ENCODE measurements around the gene CRIP1.

Gene CRIP1

GRCh38 chr14:105471297-105471821, 15.3 kb upstream of the CRIP1 start:
- Mint-ChIP-seq H3K4me1 (ENCODE audit: low read depth) (no peaks in the 10 kb centered on the region), H3K27ac (no peak overlapping the region), H3K9me3 (no peaks in the 10 kb centered on the region), H3K36me3 (ENCODE audit: low read depth) (no peaks in the 10 kb centered on the region), H3K4me3 (no peak overlapping the region), H3K27me3 (ENCODE audit: low read depth) (peaks cover 11% of the 10 kb centered on the region)
- no peak for DNase-seq (ENCODE audit: low spot score)

- Mint-ChIP-seq H3K9me3 (no peaks in the 10 kb centered on the region), H3K27me3 (ENCODE audit: low read depth) (peaks cover 14% of the 10 kb centered on the region), H3K4me3 (no peak overlapping the region)
Measured at GRCh38 chr14:105471823-105472485, 14.7 kb upstream of the CRIP1 start.

DNA sequence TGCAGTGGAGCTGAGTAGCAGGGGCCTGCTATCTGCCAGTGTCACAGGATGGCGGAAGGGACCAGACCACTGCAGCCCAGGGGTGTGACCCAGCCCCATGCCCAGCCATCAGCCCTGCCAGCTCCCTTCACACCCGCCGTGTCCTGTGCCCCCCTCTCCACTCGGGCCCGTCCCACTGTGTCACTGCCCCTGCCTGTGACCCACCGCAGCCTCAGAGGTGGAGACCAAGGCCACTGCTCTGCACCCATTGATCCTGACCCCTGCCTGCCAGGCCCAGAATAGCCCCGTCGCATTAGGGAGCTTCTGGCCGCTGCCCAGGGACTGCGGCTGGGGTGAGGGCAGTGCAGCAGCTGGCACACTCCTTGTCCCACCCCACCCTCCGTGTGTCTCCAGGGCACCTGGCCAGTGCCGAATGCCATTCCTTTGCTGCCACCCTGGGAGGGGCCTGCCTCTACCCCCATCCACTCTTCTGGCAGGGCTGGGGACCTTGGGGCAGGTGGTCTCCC, 14.1 kb upstream of the CRIP1 start:
- H3K9me3 Mint-ChIP-seq, result no peaks in the 10 kb centered on the region
- H3K27me3 Mint-ChIP-seq (ENCODE audit: low read depth), result peaks cover 19% of the 10 kb centered on the region
- no peaks in the 10 kb centered on the region for H3K36me3 Mint-ChIP-seq (ENCODE audit: low read depth)
- no peak overlapping the region for H3K27ac Mint-ChIP-seq
- H3K4me1 Mint-ChIP-seq (ENCODE audit: low read depth), result peaks cover 2% of the 10 kb centered on the region
- no peak for DNase-seq (ENCODE audit: low spot score)
- no peak overlapping the region for H3K4me3 Mint-ChIP-seq

More at GRCh38 chr14:105471823-105472485, 14.7 kb upstream of the CRIP1 start:
- H3K4me1 Mint-ChIP-seq (ENCODE audit: low read depth), result no peaks in the 10 kb centered on the region
- no peak for DNase-seq (ENCODE audit: low spot score)
- H3K36me3 Mint-ChIP-seq (ENCODE audit: low read depth), result no peaks in the 10 kb centered on the region
- H3K27ac Mint-ChIP-seq, result no peak overlapping the region

GRCh38 chr14:105473033-105473676, 13.5 kb upstream of the CRIP1 start:
- H3K4me3 Mint-ChIP-seq, result peak overlapping the region; percentile 75
- peaks cover 22% of the 10 kb centered on the region for H3K27me3 Mint-ChIP-seq (ENCODE audit: low read depth)
- no peaks in the 10 kb centered on the region for H3K36me3 Mint-ChIP-seq (ENCODE audit: low read depth)
- H3K27ac Mint-ChIP-seq, result no peak overlapping the region
- DNase-seq (ENCODE audit: low spot score), result no peak
- peaks cover 2% of the 10 kb centered on the region for H3K4me1 Mint-ChIP-seq (ENCODE audit: low read depth)
- no peaks in the 10 kb centered on the region for H3K9me3 Mint-ChIP-seq

DNA sequence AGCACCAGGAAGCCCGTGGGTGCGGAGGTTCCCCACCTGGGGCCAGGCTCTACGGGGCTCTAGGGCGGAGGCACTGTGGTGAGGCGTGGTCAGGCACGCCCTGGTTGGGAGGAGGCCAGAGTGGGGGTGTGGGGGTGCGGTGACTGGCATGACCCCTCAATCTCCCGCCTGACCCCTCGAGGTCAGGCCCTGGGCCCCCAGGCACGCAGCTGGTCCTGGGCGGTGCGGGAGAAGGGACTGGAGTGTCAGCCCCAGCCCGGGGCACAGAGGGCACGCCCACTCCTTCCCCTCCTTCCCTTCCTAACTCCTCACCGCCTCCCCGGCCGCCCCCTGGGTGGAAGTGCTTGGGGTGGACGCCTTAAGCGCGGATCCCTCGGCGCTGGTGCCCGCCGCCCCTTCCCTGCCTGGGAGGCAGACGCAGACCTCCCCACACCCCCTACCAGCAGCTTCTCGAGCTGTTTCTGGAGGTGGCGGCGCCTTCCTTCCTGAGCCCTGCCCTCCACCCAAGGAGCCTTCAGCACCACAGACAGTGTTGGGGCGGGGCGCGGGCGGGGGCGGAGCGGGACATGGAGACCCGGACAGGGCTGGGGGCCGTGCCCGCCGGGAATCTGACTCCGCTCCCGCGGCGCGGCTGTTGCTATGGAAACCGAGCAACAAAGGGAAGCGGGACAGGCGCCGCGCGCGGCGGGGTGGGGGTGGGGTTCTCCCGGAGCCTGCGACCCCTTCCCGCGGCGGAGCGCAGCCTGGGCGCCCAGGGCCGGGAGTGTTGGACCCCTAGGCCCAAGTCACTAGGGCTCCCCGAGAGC, 12.8 kb upstream of the CRIP1 start:
- Mint-ChIP-seq H3K36me3 (ENCODE audit: low read depth) (no peaks in the 10 kb centered on the region), H3K4me3 (peak overlapping the region; percentile 75), H3K27me3 (ENCODE audit: low read depth) (peaks cover 22% of the 10 kb centered on the region), H3K27ac (no peak overlapping the region), H3K9me3 (no peaks in the 10 kb centered on the region), H3K4me1 (ENCODE audit: low read depth) (peaks cover 2% of the 10 kb centered on the region)
- peak; percentile 36 for DNase-seq (ENCODE audit: low spot score)

GRCh38 chr14:105474483-105475268, 12.0 kb upstream of the CRIP1 start, which contains the start of gene CRIP2:
Gene CRIP2 (plus strand): TSS chr14:105474821. CDS start chr14:105474863, 42 bp downstream.
- H3K36me3 Mint-ChIP-seq (ENCODE audit: low read depth), result no peaks in the 10 kb centered on the region
- H3K27ac Mint-ChIP-seq, result no peak within 1 kb of the TSS
- peaks cover 27% of the 10 kb centered on the region for H3K27me3 Mint-ChIP-seq (ENCODE audit: low read depth)
- H3K4me3 Mint-ChIP-seq, result peak within 1 kb of the TSS; percentile 75
- H3K9me3 Mint-ChIP-seq, result no peaks in the 10 kb centered on the region
- DNase-seq (ENCODE audit: low spot score), result peak; percentile 49
- H3K4me1 Mint-ChIP-seq (ENCODE audit: low read depth), result peaks cover 2% of the 10 kb centered on the region

- H3K27ac Mint-ChIP-seq, result no peak overlapping the region
- H3K36me3 Mint-ChIP-seq (ENCODE audit: low read depth), result no peaks in the 10 kb centered on the region
- peaks cover 2% of the 10 kb centered on the region for H3K4me1 Mint-ChIP-seq (ENCODE audit: low read depth)
- peaks cover 33% of the 10 kb centered on the region for H3K27me3 Mint-ChIP-seq (ENCODE audit: low read depth)
- no peaks in the 10 kb centered on the region for H3K9me3 Mint-ChIP-seq
- H3K4me3 Mint-ChIP-seq, result peak overlapping the region; percentile 21
- DNase-seq (ENCODE audit: low spot score), result no peak
Measured at GRCh38 chr14:105475269-105476096, 11.2 kb upstream of the CRIP1 start.

DNA sequence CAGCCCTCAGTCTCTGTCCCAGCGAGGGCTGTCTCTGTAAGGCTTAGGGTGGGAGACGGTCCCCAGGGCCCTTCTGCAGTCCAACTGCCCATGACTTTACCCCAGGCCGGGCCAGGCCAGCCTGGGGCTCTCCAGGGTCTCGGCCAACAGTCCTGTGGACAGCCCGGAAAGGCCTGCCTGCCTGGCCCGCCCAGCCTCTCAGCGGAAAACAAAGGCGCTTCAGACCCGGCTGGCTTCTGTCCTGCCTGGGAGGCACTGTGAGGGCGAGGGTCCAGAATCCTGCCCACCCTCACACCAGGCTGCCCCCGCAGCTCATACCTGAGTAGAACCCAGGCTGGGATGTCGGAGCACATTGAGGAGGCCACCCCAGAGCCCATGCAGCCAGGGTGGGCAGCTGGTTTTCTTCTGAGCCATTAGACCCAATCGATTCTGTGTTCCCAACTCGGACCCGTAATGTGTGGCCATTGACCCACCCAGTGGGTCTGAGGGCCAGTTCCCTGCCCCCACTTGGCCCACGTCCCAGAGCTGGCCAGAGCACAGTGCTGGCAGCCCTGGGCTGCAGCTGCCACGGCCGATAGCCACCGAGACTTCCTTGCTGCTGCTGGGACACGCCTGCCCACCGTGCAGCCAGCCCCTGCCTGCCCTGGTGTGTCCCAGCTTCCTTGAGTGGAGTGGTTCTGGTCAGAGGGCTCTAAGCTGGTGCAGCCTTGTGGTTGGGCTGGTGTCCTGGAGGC, 10.4 kb upstream of the CRIP1 start:
- H3K36me3 Mint-ChIP-seq (ENCODE audit: low read depth), result no peaks in the 10 kb centered on the region
- H3K4me1 Mint-ChIP-seq (ENCODE audit: low read depth), result peaks cover 7% of the 10 kb centered on the region
- H3K27me3 Mint-ChIP-seq (ENCODE audit: low read depth), result peaks cover 35% of the 10 kb centered on the region

GRCh38 chr14:105476831-105477659, 9.6 kb upstream of the CRIP1 start:
- DNase-seq (ENCODE audit: low spot score), result no peak
- Mint-ChIP-seq H3K9me3 (no peaks in the 10 kb centered on the region), H3K36me3 (ENCODE audit: low read depth) (no peaks in the 10 kb centered on the region), H3K4me3 (peak overlapping the region; percentile 34), H3K27me3 (ENCODE audit: low read depth) (peaks cover 35% of the 10 kb centered on the region), H3K4me1 (ENCODE audit: low read depth) (peaks cover 11% of the 10 kb centered on the region), H3K27ac (peak overlapping the region; percentile 41)

More for the DNA sequence above, 10.4 kb upstream of the CRIP1 start:
- DNase-seq (ENCODE audit: low spot score), result no peak
- Mint-ChIP-seq H3K27ac (no peak overlapping the region), H3K9me3 (no peaks in the 10 kb centered on the region), H3K4me3 (peak overlapping the region; percentile 34)

DNA sequence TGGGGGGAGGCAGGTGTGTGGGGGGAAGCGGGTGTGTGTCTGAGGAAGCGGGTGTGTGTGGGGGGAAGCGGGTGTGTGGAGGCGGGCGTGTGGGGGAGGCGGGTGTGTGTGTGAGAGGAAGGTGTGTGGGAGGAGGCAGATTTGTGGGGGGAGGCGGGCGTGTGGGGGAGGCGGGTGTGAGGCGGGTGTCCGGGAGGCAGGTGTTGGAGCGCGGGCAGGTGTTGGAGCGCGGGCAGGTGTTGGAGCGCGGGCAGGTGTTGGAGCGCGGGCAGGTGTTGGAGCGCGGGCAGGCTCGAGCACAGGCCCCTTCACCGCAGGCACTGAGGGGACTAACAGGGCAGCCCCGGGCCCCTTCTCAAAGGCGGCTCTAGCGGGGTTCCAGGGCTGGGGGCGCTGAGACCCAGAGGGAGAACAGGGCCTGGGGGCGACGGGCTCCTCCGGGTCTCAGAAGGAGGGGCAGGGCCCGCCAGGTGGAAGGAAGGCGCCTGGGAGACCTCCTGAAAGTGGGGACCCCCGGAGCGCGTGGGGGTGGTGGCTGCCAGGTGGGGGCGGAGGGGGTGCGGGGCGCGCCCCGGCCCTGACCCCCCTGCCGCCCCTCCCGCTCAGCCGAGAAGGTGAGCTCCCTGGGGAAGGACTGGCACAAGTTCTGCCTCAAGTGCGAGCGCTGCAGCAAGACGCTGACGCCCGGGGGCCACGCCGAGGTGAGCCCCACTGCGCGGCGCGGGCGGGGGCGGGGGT, 8.9 kb upstream of the CRIP1 start:
- Mint-ChIP-seq H3K27me3 (ENCODE audit: low read depth) (peaks cover 35% of the 10 kb centered on the region), H3K4me1 (ENCODE audit: low read depth) (peaks cover 18% of the 10 kb centered on the region)

More for the DNA sequence above, 8.9 kb upstream of the CRIP1 start:
- DNase-seq (ENCODE audit: low spot score), result no peak
- Mint-ChIP-seq H3K9me3 (no peaks in the 10 kb centered on the region), H3K36me3 (ENCODE audit: low read depth) (no peaks in the 10 kb centered on the region), H3K4me3 (no peak overlapping the region), H3K27ac (peak overlapping the region; percentile 41)
